Chondrocyte (in vitro differentiated cells): ENCODE data around the gene KRTAP10-1. TPM values are rescaled to one million over a fixed set of nuclear protein-coding genes. Genes with fewer than 3 reads are reported as not detected.

ENCODE experiments used
- DNase-seq: peaks from one replicate; pipeline ENCODE4 v3.0.0; 2021; ENCODE audit warnings: mixed read lengths, low spot score
- H3K27ac Mint-ChIP-seq: one replicate; pipeline ENCODE4 v1.8.0; 2021; ENCODE audit warnings: mild to moderate bottlenecking, moderate library complexity, mixed read lengths; ENCODE audit not compliant: unreplicated experiment
- H3K27me3 Mint-ChIP-seq: 2 replicates; pipeline ENCODE4 v1.8.0; 2021; ENCODE audit warnings: low read depth, mixed read lengths
- H3K36me3 Mint-ChIP-seq: 2 replicates; pipeline ENCODE4 v1.8.0; 2021; ENCODE audit warnings: low read depth, mixed read lengths
- H3K4me1 Mint-ChIP-seq: 2 replicates; pipeline ENCODE4 v1.8.0; 2021; ENCODE audit warnings: low read depth, mild to moderate bottlenecking, mixed read lengths
- H3K4me3 Mint-ChIP-seq: one replicate; pipeline ENCODE4 v1.8.0; 2021; ENCODE audit warnings: mild to moderate bottlenecking, moderate library complexity, mixed read lengths; ENCODE audit not compliant: unreplicated experiment
- H3K9me3 Mint-ChIP-seq: 2 replicates; pipeline ENCODE4 v1.8.0; 2021; ENCODE audit warnings: low read depth, mixed read lengths
- total RNA-seq: library from RNA; stranded (reverse); gene quantifications from 3 replicates; pipeline ENCODE4 v1.2.1, GENCODE V29; 2021
- TF ChIP-seq, protein P1 (sequence below): fragments of 200-600 bp; sonication (generic); IDR thresholded peaks from 2 replicates; pipeline ENCODE4 v1.5.0; 2021; ENCODE audit warnings: antibody characterized with exemption, mild to moderate bottlenecking, moderate library complexity

The KRTAP10-1 gene
- total RNA-seq, 1 donor from 2014 or later = not detected

DNA sequence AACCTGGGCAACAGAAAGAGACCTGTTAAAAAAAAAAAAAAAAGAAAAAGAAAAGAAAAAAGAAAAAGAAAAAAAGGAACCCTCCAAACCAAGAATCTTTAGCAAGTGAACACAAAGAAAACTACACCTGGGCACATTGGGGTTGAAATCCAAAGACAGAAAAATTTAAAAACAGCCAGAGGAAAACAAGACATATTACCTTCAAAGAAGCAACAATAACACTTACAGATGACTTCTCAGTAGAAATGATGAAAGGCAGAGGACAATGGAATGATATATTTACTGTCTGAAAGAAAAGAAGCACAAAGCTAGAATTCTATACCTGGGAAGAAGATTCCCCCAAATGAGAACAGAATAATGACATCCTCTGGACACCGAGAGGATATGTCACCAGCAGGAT is 2.7 kb upstream of the KRTAP10-1 start:
- no peak overlapping the region for H3K27ac Mint-ChIP-seq
- TF ChIP-seq, protein P1, sequence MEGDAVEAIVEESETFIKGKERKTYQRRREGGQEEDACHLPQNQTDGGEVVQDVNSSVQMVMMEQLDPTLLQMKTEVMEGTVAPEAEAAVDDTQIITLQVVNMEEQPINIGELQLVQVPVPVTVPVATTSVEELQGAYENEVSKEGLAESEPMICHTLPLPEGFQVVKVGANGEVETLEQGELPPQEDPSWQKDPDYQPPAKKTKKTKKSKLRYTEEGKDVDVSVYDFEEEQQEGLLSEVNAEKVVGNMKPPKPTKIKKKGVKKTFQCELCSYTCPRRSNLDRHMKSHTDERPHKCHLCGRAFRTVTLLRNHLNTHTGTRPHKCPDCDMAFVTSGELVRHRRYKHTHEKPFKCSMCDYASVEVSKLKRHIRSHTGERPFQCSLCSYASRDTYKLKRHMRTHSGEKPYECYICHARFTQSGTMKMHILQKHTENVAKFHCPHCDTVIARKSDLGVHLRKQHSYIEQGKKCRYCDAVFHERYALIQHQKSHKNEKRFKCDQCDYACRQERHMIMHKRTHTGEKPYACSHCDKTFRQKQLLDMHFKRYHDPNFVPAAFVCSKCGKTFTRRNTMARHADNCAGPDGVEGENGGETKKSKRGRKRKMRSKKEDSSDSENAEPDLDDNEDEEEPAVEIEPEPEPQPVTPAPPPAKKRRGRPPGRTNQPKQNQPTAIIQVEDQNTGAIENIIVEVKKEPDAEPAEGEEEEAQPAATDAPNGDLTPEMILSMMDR = no peak
- DNase-seq = no peak
- no peak overlapping the region for H3K4me3 Mint-ChIP-seq
- H3K36me3 Mint-ChIP-seq = peaks cover 11% of the 10 kb centered on the region
- peaks cover 18% of the 10 kb centered on the region for H3K9me3 Mint-ChIP-seq
- no peaks in the 10 kb centered on the region for H3K4me1 Mint-ChIP-seq
- H3K27me3 Mint-ChIP-seq = peaks cover 5% of the 10 kb centered on the region

DNA sequence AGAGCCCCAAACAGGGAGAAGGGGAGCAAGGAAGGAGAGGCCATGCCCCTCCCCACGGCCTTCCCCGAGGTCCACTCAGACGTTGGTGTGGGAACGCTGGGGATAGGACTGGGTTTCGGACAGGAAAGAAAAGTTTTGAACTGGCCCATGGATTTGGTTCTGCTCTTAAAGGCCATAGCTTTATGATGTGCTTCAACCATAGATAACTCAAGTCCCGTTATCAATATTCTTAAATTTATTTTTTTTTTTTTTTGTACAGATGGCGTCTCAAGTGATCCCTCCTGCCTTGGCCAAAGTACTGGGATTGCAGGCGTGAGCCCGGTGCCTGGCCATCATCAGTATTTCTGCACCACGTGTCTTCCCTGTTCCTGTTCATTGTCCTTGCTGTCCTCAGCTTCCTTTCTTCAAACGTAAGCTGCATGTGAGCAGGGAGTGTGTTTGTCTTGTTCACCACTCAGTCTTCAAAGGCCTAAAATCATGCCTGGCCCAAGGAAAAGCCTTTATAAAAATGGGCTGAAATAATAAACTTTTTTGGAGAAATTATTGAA is 820 bp upstream of the KRTAP10-1 start:
- no peak overlapping the region for H3K27ac Mint-ChIP-seq
- TF ChIP-seq, protein P1 = no peak
- peaks cover 1% of the 10 kb centered on the region for H3K36me3 Mint-ChIP-seq
- no peak overlapping the region for H3K4me3 Mint-ChIP-seq
- H3K27me3 Mint-ChIP-seq = peaks cover 7% of the 10 kb centered on the region
- H3K9me3 Mint-ChIP-seq = peaks cover 11% of the 10 kb centered on the region
- no peak for DNase-seq
- no peaks in the 10 kb centered on the region for H3K4me1 Mint-ChIP-seq

DNA sequence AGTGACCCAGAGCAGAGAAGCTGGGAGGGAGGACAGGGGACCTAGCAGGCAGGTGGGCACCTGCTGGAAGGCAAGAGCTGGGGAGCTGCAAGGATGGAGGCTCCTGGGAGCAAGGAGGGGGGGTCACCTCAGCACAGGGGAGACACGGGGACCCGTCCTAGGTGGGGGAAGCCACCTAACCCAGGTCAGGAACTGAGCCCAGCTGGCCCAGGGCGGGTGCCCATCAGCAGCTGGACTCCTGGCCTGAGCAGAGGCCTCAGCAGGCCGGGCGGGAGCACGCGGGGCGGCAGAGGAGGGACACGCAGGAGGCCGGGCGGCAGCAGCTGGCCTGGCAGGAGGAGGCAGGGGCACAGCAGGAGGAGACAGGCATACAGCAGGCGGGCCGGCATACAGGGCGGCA is 949 bp downstream of the KRTAP10-1 start:
- no peak overlapping the region for H3K27ac Mint-ChIP-seq
- no peak overlapping the region for H3K4me3 Mint-ChIP-seq
- TF ChIP-seq, protein P1 = no peak
- no peaks in the 10 kb centered on the region for H3K4me1 Mint-ChIP-seq
- H3K36me3 Mint-ChIP-seq = no peaks in the 10 kb centered on the region
- H3K27me3 Mint-ChIP-seq = peaks cover 14% of the 10 kb centered on the region
- H3K9me3 Mint-ChIP-seq = peaks cover 5% of the 10 kb centered on the region
- DNase-seq = no peak

DNA sequence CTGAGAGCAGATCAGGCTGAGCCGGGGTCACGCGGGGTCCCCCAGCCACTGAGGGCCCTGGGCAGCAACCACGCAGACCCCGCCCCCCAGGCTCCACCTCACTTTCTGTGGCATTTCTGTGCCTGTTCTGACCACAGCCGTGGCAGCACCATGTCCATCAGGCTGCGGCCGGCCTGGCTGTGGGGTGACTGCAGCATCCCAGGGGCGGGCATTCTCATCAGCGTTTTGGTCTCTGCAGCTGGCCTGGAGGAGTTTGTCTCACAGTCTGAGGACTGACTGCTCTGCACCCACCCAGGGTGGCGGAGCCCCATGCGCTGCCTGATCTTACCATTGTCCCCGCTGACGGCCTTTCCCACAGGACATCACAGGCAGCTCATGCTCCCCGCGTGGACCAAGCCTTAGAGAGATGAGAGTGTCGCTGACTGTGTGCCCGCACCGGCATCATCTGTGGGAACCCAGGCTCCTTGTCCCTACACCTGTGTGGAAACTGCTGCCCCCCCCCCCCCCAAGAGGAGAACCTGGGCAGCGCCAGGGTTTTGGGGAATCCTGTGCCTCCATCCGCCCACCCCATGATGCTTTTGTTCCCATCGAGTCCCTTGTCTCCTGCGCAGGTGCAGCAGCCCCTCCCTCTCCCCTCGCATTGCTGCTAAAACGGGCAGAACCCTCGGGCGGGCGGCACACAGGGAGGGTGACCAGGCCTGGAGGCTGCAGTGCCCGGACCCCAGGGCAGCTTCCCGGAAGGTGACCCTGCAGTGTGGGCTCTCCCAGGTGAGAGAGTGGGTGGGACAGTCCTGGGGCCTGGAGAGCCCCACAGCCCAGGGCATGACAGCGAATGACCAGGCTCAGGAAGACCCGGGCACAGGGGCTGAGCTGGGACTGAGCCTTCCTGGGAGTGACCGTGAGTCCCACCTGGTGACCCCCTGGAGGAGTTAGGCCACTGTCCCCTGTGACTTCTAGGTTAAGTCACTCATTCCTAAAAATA is 1.8 kb downstream of the KRTAP10-1 start:
- Mint-ChIP-seq H3K9me3 (peaks cover 5% of the 10 kb centered on the region), H3K27ac (no peak overlapping the region)
- no peak for DNase-seq

DNA sequence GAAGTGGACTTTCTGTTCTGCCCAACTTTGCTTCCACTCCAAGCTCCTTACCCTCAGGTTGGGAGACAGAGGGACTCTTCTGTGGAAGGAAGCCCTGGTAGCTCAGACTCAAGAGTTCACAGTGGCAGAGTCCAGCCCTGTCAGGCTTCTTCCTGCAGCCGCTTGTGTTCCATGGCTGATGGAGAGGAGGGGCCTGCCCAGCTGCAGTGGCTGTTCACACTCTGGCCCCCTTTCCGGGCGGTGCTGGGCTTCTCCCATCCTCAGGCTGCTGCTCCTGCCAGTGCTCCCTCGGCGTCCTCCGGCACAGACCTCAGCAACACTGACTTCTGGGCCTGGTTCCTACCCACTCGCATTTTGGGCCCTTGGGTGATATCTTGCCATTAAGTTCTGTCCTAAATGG is 4.0 kb downstream of the KRTAP10-1 start:
- Mint-ChIP-seq H3K36me3 (no peaks in the 10 kb centered on the region), H3K4me3 (no peak overlapping the region), H3K27ac (no peak overlapping the region), H3K9me3 (peaks cover 5% of the 10 kb centered on the region), H3K27me3 (peaks cover 18% of the 10 kb centered on the region), H3K4me1 (no peaks in the 10 kb centered on the region)
- TF ChIP-seq, protein P1 = no peak
- DNase-seq = peak; percentile 56

More for the DNA sequence above, 1.8 kb downstream of the KRTAP10-1 start:
- H3K36me3 Mint-ChIP-seq = no peaks in the 10 kb centered on the region
- no peaks in the 10 kb centered on the region for H3K4me1 Mint-ChIP-seq
- peaks cover 14% of the 10 kb centered on the region for H3K27me3 Mint-ChIP-seq
- TF ChIP-seq, protein P1 = no peak
- no peak overlapping the region for H3K4me3 Mint-ChIP-seq
